GM18907 (cell line): ENCODE data around the gene MBD3L2B.
"Not testable (repeated sequence)": the region's sequence is repeated elsewhere in the genome, so short reads cannot be mapped to it uniquely, and the experiment has no call there.

Source experiments
- ATAC-seq: cut with Tn5 transposase; IDR thresholded peaks from one replicate; pipeline ENCODE4 v1.9.1; 2021; ENCODE audit warnings: mild to moderate bottlenecking, moderate library complexity; ENCODE audit not compliant: unreplicated experiment

Gene MBD3L2B

GRCh38 chr19:7021331-7021730 is at the start of gene MBD3L2B:
TSS of gene MBD3L2B (minus strand) at chr19:7021431. CDS start at chr19:7021397, 34 bp downstream.
- ATAC-seq, result not testable (repeated sequence)

GRCh38 chr19:7069904-7070226 is 48.6 kb upstream of the MBD3L2B start:
- no peak for ATAC-seq

- peak; percentile 94 for ATAC-seq
These were observed 48.0 kb upstream of the MBD3L2B start, which contains the start of gene ZNF557 for GRCh38 chr19:7069042-7069903. TSS of gene ZNF557 (plus strand) at chr19:7069703. CDS start at chr19:7075075, 5,372 bp downstream.

GRCh38 chr19:7068599-7068998 is 47.4 kb upstream of the MBD3L2B start:
- no peak for ATAC-seq

- no peak for ATAC-seq
These were observed 46.5 kb upstream of the MBD3L2B start for GRCh38 chr19:7067716-7068115.

- not testable (repeated sequence) for ATAC-seq
These were observed 45.9 kb upstream of the MBD3L2B start for GRCh38 chr19:7067122-7067521.

- ATAC-seq, result no peak
These were observed 42.7 kb upstream of the MBD3L2B start for GRCh38 chr19:7063764-7064418.

GRCh38 chr19:7063339-7063738 is 42.1 kb upstream of the MBD3L2B start:
- ATAC-seq, result no peak

GRCh38 chr19:7059977-7060376 is 38.7 kb upstream of the MBD3L2B start:
- ATAC-seq, result not testable (repeated sequence)

GRCh38 chr19:7058576-7058975 is 37.3 kb upstream of the MBD3L2B start, which contains the start of gene MBD3L3:
TSS of gene MBD3L3 (minus strand) at chr19:7058676. CDS start at chr19:7058605, 71 bp downstream.
- ATAC-seq, result not testable (repeated sequence)

- not testable (repeated sequence) for ATAC-seq
These were observed 35.1 kb upstream of the MBD3L2B start for GRCh38 chr19:7056371-7056770.

- not testable (repeated sequence) for ATAC-seq
These were observed 34.4 kb upstream of the MBD3L2B start for GRCh38 chr19:7055679-7056078.

- not testable (repeated sequence) for ATAC-seq
These were observed 33.6 kb upstream of the MBD3L2B start for GRCh38 chr19:7054635-7055368.

GRCh38 chr19:7052896-7053295 is 31.7 kb upstream of the MBD3L2B start:
- not testable (repeated sequence) for ATAC-seq

- ATAC-seq, result not testable (repeated sequence)
These were observed 30.2 kb upstream of the MBD3L2B start for GRCh38 chr19:7051421-7051820.

GRCh38 chr19:7049021-7049420 is 27.8 kb upstream of the MBD3L2B start, which contains the start of gene MBD3L2:
TSS of gene MBD3L2 (plus strand) at chr19:7049321. CDS start at chr19:7049374, 53 bp downstream.
- ATAC-seq, result not testable (repeated sequence)

GRCh38 chr19:7041563-7041962 is 20.3 kb upstream of the MBD3L2B start:
- ATAC-seq, result not testable (repeated sequence)

- ATAC-seq, result not testable (repeated sequence)
These were observed 18.8 kb upstream of the MBD3L2B start, which contains the start of gene MBD3L4 for GRCh38 chr19:7040079-7040478. TSS of gene MBD3L4 (minus strand) at chr19:7040179. CDS start at chr19:7040144, 35 bp downstream.

- ATAC-seq, result not testable (repeated sequence)
These were observed 9.0 kb upstream of the MBD3L2B start, which contains the start of gene MBD3L5 for GRCh38 chr19:7030278-7030677. TSS of gene MBD3L5 (plus strand) at chr19:7030578. CDS start at chr19:7030612, 34 bp downstream.

- ATAC-seq, result not testable (repeated sequence)
These were observed 7.6 kb upstream of the MBD3L2B start for GRCh38 chr19:7028790-7029189.

GRCh38 chr19:7018828-7019227 is 2.4 kb downstream of the MBD3L2B start:
- no peak for ATAC-seq
